ENCODE data around the gene MNT.

DNA sequence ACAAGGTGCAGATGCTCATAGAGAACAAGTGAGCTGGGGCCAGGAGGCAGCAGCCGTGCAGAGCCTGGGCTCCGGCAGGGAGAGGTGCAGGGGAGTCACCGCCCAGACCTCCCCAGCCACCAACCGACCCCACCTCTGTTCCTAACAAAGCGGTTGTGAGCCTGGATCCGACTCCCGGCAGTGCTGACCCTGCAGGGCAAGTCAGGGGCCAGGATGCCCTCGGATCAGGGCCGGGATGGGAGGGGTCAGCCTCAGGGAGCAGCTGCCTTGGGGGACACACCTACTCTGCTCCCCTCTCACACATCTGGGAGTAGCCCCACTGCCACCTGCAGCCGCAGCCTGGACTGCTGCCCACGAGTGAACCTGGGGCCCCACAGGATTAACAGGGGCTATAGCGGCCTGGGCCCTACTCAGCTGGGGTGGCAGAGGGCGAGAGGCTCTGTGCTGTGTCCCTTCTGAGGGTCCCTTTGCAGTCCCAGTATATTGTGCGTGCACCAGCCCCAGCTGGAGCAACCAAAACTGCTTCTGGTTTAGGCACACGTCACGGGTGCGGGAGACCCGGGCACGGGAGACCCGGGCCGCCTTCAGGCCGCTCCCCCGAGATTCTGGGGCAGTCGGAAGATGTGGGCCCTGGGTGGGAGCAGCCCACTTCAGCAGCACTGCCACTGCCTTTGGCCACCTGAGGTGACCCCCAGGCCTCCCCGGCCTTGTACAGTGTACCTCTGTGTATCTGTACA, 21.2 kb downstream of the MNT start:
- TF ChIP-seq, protein P1, sequence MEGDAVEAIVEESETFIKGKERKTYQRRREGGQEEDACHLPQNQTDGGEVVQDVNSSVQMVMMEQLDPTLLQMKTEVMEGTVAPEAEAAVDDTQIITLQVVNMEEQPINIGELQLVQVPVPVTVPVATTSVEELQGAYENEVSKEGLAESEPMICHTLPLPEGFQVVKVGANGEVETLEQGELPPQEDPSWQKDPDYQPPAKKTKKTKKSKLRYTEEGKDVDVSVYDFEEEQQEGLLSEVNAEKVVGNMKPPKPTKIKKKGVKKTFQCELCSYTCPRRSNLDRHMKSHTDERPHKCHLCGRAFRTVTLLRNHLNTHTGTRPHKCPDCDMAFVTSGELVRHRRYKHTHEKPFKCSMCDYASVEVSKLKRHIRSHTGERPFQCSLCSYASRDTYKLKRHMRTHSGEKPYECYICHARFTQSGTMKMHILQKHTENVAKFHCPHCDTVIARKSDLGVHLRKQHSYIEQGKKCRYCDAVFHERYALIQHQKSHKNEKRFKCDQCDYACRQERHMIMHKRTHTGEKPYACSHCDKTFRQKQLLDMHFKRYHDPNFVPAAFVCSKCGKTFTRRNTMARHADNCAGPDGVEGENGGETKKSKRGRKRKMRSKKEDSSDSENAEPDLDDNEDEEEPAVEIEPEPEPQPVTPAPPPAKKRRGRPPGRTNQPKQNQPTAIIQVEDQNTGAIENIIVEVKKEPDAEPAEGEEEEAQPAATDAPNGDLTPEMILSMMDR (IDR thresholded peaks at IDR 0.05; ENCODE audit: control extremely low read depth in 1 of 3, insufficient read depth in 1 of 3, low read depth in 1 of 3, low read length in 3 of 3) = no peak
- TF ChIP-seq SUZ12 (IDR thresholded peaks at IDR 0.05; ENCODE audit: low read length) (no peak), MAFK (IDR thresholded peaks at IDR 0.05; ENCODE audit: low read depth, low read length) (no peak), JUND (IDR thresholded peaks at IDR 0.05; ENCODE audit: low read length) (no peak), BRCA1 (IDR thresholded peaks at IDR 0.05; ENCODE audit: low read depth, low read length) (no peak), POLR2A (IDR thresholded peaks at IDR 0.05; ENCODE audit: control extremely low read depth in 1 of 2, low read depth in 2 of 2, low read length in 2 of 2) (no peak), POLR2AphosphoS5 (IDR thresholded peaks at IDR 0.05; ENCODE audit: low read depth, low read length) (no peak), PHF8 (conservative IDR thresholded peaks at IDR 0.05; ENCODE audit: low read depth, low read length) (no peak), CBX5 (IDR thresholded peaks at IDR 0.05; ENCODE audit: low read depth, low read length) (no peak)
